ENCODE measurements around the gene WDR72.
A peak's percentile ranks its signal among the peaks of the same experiment; 100 is the strongest.
"Not testable (repeated sequence)": the region's sequence is repeated elsewhere in the genome, so short reads cannot be mapped to it uniquely, and the experiment has no call there.

Gene WDR72

GRCh38 chr15:53589520-53590057 is 169.9 kb downstream of the WDR72 start:
- no peak for DNase-seq (ENCODE audit: low spot score)

- DNase-seq (ENCODE audit: low spot score): no peak
Observed at GRCh38 chr15:53588773-53589172, 170.7 kb downstream of the WDR72 start.

GRCh38 chr15:53586799-53587198 is 172.7 kb downstream of the WDR72 start:
- DNase-seq (ENCODE audit: low spot score): peak; percentile 27

GRCh38 chr15:53581513-53581912 is 177.9 kb downstream of the WDR72 start:
- DNase-seq (ENCODE audit: low spot score): no peak

- no peak for DNase-seq (ENCODE audit: low spot score)
Observed at GRCh38 chr15:53580366-53580765, 179.1 kb downstream of the WDR72 start.

GRCh38 chr15:53576841-53577240 is 182.6 kb downstream of the WDR72 start:
- DNase-seq (ENCODE audit: low spot score): no peak

GRCh38 chr15:53573091-53573490 is 186.4 kb downstream of the WDR72 start:
- no peak for DNase-seq (ENCODE audit: low spot score)

- no peak for DNase-seq (ENCODE audit: low spot score)
Observed at GRCh38 chr15:53569751-53570480, 189.5 kb downstream of the WDR72 start.

- no peak for DNase-seq (ENCODE audit: low spot score)
Observed at GRCh38 chr15:53566912-53567311, 192.6 kb downstream of the WDR72 start.

GRCh38 chr15:53565721-53566120 is 193.7 kb downstream of the WDR72 start:
- no peak for DNase-seq (ENCODE audit: low spot score)

- DNase-seq (ENCODE audit: low spot score): no peak
Observed at GRCh38 chr15:53564647-53565046, 194.8 kb downstream of the WDR72 start.

- DNase-seq (ENCODE audit: low spot score): no peak
Observed at GRCh38 chr15:53563627-53564026, 195.8 kb downstream of the WDR72 start.

- no peak for DNase-seq (ENCODE audit: low spot score)
Observed at GRCh38 chr15:53559364-53560277, 199.8 kb downstream of the WDR72 start.

GRCh38 chr15:53558384-53558783 is 201.1 kb downstream of the WDR72 start:
- no peak for DNase-seq (ENCODE audit: low spot score)

- no peak for DNase-seq (ENCODE audit: low spot score)
Observed at GRCh38 chr15:53555226-53555625, 204.2 kb downstream of the WDR72 start.

GRCh38 chr15:53549697-53550305 is 209.7 kb downstream of the WDR72 start:
- DNase-seq (ENCODE audit: low spot score): no peak

- no peak for DNase-seq (ENCODE audit: low spot score)
Observed at GRCh38 chr15:53548236-53548635, 211.2 kb downstream of the WDR72 start.

GRCh38 chr15:53540626-53541300 is 218.7 kb downstream of the WDR72 start:
- DNase-seq (ENCODE audit: low spot score): not testable (repeated sequence)

GRCh38 chr15:53539878-53540277 is 219.6 kb downstream of the WDR72 start:
- DNase-seq (ENCODE audit: low spot score): no peak

GRCh38 chr15:53536479-53537120 is 222.9 kb downstream of the WDR72 start:
- no peak for DNase-seq (ENCODE audit: low spot score)

GRCh38 chr15:53535886-53536285 is 223.6 kb downstream of the WDR72 start:
- DNase-seq (ENCODE audit: low spot score): no peak

All from activated CD4-positive, alpha-beta T cell treated with anti-CD3 and anti-CD28 coated beads, Interleukin-2, Interleukin-4, amounts not matched to agents 100 ng/mL and 50 ng/mL, durations not matched to agents 16 hours and 8 hours (primary cell).